Lower leg skin (tissue), 4 donors: ENCODE measurements around the gene APRT. TPM values are rescaled to one million over a fixed set of nuclear protein-coding genes. Genes with fewer than 3 reads are reported as not detected.

ENCODE experiments used
- DNase-seq, 2 donors: peaks; one replicate each; pipeline ENCODE4 v3.0.0-alpha.2; 2019; ENCODE audit warnings: low spot score in 2 of 2
- H3K4me3 ChIP-seq: fragments of 200-600 bp; sonication (generic); 2 replicates; pipeline ENCODE4 v1.5.1; 2017; ENCODE audit warnings: mild to moderate bottlenecking, low read depth; ENCODE audit not compliant: poor library complexity, severe bottlenecking
- CTCF ChIP-seq, 3 donors: fragments of 450-650 bp; IDR thresholded peaks; one replicate each; pipeline ENCODE4 v1.5.1; 2016; ENCODE audit warnings: antibody characterized with exemption in 3 of 3, mild to moderate bottlenecking in 3 of 3, moderate library complexity in 2 of 3
- POLR2A ChIP-seq, 2 donors: fragments of 450-650 bp; IDR thresholded peaks; one replicate each; pipeline ENCODE4 v1.6.1; 2016 to 2017; ENCODE audit warnings: antibody characterized with exemption in 2 of 2, mild to moderate bottlenecking in 1 of 2, moderate library complexity in 1 of 2
- WGBS, 2 donors: methylation state at CpG; one replicate each; pipeline ENCODE4 v1.1.5; 2018; 5-methylcytosine and 5-hydroxymethylcytosine counted together
- intact Hi-C: fragments of 100-400 bp; cut with DNase I; formaldehyde crosslinking; loops from one replicate; pipeline ENCODE4 v1.15.0; 2023; ENCODE audit warnings: low total_unique reads
- total RNA-seq, 4 donors: library from RNA; depleted of rRNA; stranded (reverse); fragments of >200 nt; gene quantifications; one replicate each; pipeline ENCODE4 v1.1.0, GENCODE V29; 2016

The APRT gene
- total RNA-seq, 4 donors from 2014 or later = 276 to 310 (median 291) TPM

- 85 to 86% methylated on average over 7 to 16 of the region's 16 CpGs for WGBS, 2 donors
- TF ChIP-seq POLR2A (IDR thresholded peaks at IDR 0.05) (no peak), CTCF (IDR thresholded peaks at IDR 0.05) (no peak)
- DNase-seq = no peak
- intact Hi-C loops = loop anchor here (10.0 kb wide), 1 partner anchor 346 kb away; no protein-coding TSS in a partner anchor
- H3K4me3 ChIP-seq = no peak overlapping the region
Measured at GRCh38 chr16:88819126-88819525, 7.4 kb upstream of the APRT start.

GRCh38 chr16:88818575-88818874 lies 6.8 kb upstream of the APRT start:
- WGBS, 2 donors = 89 to 90% methylated on average over 18 of the region's 18 CpGs
- intact Hi-C loops = loop anchor here (10.0 kb wide), 1 partner anchor 346 kb away; no protein-coding TSS in a partner anchor
- no peak for DNase-seq
- H3K4me3 ChIP-seq = no peak overlapping the region
- TF ChIP-seq CTCF (IDR thresholded peaks at IDR 0.05) = no peak
- TF ChIP-seq POLR2A (IDR thresholded peaks at IDR 0.05) = no peak

GRCh38 chr16:88817785-88818574 lies 6.3 kb upstream of the APRT start:
- intact Hi-C loops = loop anchor here (10.0 kb wide), 1 partner anchor 347 kb away; no protein-coding TSS in a partner anchor
- no peak for DNase-seq
- TF ChIP-seq POLR2A (IDR thresholded peaks at IDR 0.05) (no peak), CTCF (IDR thresholded peaks at IDR 0.05) (no peak)
- H3K4me3 ChIP-seq = no peak overlapping the region
- 85 to 88% methylated on average over 15 to 40 of the region's 40 CpGs for WGBS, 2 donors

- 52 to 76% methylated on average over 14 to 30 of the region's 41 CpGs for WGBS, 2 donors
Measured at GRCh38 chr16:88816736-88817535, 5.2 kb upstream of the APRT start.

More at GRCh38 chr16:88816736-88817535, 5.2 kb upstream of the APRT start:
- intact Hi-C loops = loop anchor here (10.0 kb wide), 1 partner anchor 348 kb away; no protein-coding TSS in a partner anchor
- TF ChIP-seq POLR2A (IDR thresholded peaks at IDR 0.05) (no peak), CTCF (IDR thresholded peaks at IDR 0.05) (no peak)
- no peak for DNase-seq
- H3K4me3 ChIP-seq = no peak overlapping the region
